ENCODE results near the gene PSTPIP1. TPM values are rescaled to one million over a fixed set of nuclear protein-coding genes. Genes with fewer than 3 reads are reported as not detected.

Gene PSTPIP1
- total RNA-seq, 1 experiment from 2014 or later = 0.21 TPM

DNA sequence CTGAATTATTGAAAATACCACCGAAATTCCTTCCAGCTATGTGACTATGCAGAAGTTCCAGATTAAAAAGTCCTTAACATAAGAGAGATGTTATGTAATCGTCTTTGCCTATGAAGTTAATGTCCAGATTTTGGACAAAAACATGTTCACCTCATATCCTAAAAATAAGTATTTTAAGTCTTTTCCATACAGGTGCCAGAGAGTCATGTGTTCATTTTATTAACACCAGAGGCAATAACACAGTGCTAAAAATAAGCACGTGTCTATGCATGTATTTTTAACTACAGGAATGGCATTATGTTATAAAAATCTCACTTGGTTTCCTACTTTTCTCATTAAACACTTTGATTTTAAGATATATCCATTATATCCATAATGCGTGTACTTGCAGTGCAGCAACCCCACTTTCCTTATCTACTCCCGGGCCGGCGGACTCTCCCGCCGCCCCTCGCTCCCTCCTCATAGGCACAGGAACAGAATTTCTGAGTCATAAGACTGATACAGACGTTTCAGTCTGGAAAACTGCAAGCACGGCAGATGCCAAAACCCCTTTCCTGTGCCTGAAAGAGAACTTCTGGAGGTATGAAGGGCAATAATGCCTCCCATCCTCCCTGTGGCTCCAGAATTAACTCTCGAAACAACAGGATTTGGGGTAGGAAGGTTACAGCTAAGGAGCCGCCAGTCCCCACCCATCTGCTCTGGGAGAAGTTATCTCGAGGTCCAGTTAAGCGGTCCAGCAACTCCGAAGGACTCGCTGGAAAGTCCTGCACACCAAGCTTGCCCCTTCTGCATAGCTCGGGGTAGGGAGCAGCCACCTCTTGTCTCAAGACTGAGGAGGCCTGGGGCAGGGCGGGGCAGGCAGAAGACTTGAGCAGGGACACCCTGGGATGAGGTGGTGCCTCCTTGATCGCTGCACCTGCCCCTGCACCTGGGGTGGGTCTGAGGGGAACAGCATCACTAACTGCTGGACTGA lies 22.3 kb upstream of the PSTPIP1 start:
- DNase-seq = no peak
- Histone ChIP-seq H3K36me3 (replicated peaks; ENCODE audit: control insufficient read depth, insufficient read depth, low read length) (no peaks in the 10 kb centered on the region), H3K4me3 (ENCODE audit: insufficient read depth, low read depth, low read length) (no peak overlapping the region), H3K27me3 (ENCODE audit: control insufficient read depth, insufficient read depth, low read length) (no peaks in the 10 kb centered on the region)

DNA sequence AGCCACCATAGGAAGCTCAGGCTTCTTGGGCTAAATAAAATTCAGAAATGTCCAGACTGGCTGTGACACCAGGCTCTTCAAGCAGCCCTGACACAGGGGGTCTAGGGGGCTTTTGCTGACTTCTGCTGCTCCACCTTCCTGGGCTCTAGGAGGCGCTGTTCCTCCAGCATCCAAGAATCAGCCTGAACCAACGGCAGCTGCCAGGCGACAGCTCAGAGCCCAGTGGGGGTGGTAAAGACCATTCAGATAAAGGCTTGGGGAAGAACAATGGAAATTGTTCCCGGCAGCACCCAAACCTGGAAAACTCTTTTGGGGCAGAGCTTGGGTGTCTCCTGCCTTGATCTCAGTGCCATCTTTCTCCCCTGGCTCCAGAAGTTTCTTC lies 21.6 kb upstream of the PSTPIP1 start:
- Histone ChIP-seq H3K4me3 (ENCODE audit: insufficient read depth, low read depth, low read length) (no peak overlapping the region), H3K27me3 (ENCODE audit: control insufficient read depth, insufficient read depth, low read length) (no peaks in the 10 kb centered on the region), H3K36me3 (replicated peaks; ENCODE audit: control insufficient read depth, insufficient read depth, low read length) (no peaks in the 10 kb centered on the region)
- peak; percentile 91 for DNase-seq

DNA sequence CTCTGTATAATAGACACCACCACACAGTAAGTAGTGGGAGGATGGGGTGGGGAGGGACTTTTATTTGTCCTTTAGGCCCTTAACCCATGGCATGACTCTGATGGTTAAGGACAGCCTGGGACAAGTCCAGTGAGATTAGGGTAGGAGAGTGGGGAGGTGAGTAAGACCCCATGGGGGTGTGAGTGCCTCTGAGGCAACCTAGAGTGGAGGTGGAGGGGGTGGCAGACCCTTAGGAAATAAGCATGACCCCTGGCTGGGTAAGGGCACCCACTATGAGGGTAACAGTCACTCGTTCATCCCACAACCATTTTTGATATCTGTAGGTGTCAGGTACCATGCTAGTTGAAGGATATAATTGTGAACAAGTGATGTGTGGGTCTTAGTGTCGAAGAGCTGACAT lies 21.0 kb upstream of the PSTPIP1 start:
- H3K36me3 ChIP-seq (replicated peaks; ENCODE audit: control insufficient read depth, insufficient read depth, low read length) = no peaks in the 10 kb centered on the region
- no peaks in the 10 kb centered on the region for H3K27me3 ChIP-seq (ENCODE audit: control insufficient read depth, insufficient read depth, low read length)
- DNase-seq = no peak
- H3K4me3 ChIP-seq (ENCODE audit: insufficient read depth, low read depth, low read length) = no peak overlapping the region

DNA sequence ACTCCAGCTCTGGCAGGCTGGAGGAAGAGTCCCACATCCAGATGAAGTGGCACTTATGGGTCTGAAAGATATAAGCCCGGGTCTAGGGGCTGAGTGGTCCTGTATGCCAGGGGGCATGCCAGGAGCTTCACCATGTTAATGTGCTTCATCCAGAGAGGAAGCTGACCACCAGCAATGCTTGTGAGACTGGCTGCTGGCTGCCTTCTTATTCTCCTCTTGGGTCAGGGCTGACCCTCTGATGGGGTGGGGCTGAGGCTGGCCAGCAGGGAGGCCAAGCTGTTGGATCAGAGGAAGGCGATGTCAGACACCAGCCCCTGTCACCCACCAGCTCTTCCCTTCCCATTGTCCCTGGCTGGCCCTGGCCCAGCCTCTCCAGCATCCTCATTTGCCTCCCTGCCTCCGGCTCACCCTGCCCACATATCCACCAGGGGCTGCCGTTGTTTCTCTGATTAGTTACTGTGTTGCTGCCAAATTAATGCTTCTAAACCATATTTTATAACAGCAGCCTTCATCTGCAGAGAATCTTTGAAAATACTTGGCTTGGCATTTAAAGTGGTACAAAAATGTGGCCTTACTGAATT lies 20.4 kb upstream of the PSTPIP1 start:
- DNase-seq = no peak
- no peaks in the 10 kb centered on the region for H3K36me3 ChIP-seq (replicated peaks; ENCODE audit: control insufficient read depth, insufficient read depth, low read length)
- H3K27me3 ChIP-seq (ENCODE audit: control insufficient read depth, insufficient read depth, low read length) = no peaks in the 10 kb centered on the region
- H3K4me3 ChIP-seq (ENCODE audit: insufficient read depth, low read depth, low read length) = no peak overlapping the region

DNA sequence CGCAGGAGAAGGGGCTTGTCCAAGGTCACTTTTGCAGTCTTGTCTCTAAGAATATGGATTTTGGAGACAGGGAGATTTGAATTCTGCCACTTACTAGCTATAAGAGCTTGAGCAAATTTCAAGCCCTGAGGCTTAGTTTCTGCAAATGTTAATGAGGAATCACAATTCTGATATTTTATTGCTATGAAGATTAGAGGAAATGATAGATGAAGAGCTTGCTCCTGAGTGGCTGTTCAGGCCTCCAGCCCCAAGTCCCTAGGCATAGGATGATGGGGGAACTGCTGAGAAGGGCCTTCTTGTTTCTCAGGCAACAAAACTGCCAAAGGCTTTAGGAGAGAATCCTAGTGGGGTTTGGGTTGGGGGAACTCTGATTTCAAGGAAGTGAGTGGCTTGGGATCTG lies 18.8 kb upstream of the PSTPIP1 start:
- DNase-seq = no peak
- Histone ChIP-seq H3K36me3 (replicated peaks; ENCODE audit: control insufficient read depth, insufficient read depth, low read length) (no peaks in the 10 kb centered on the region), H3K27me3 (ENCODE audit: control insufficient read depth, insufficient read depth, low read length) (no peaks in the 10 kb centered on the region), H3K4me3 (ENCODE audit: insufficient read depth, low read depth, low read length) (no peak overlapping the region)

DNA sequence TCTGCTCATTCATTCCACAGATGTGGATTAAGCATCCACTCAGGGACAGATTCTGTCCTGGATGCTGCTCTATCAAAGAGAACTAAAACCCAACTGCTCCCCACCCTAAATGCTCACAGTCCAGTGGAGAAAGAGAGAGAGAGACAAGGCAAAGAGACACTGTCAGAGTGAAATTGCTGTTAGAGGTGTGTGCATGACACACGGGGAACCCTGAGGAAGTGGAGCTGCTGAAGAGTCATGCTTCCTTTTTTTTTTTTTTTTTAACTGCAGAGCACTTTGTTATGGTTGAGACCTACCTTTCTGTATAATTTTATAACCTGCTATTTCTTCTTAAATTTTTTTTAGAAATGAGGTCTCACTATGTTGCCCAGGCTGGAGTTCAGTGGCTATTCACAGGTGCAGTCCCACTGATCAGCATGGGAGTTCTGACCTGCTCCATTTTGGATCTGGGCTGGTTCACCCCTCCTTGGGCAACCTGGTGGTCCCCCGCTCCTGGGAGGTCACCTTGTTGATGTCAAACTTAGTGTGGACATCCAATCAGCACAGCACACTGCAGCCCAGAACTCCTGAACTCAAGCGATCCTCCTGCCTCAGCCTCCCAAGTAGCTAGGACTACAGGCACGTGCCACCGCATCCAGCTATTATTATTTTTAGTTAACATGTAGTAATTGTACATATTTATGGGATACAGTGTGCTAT lies 18.2 kb upstream of the PSTPIP1 start:
- H3K27me3 ChIP-seq (ENCODE audit: control insufficient read depth, insufficient read depth, low read length) = no peaks in the 10 kb centered on the region
- H3K36me3 ChIP-seq (replicated peaks; ENCODE audit: control insufficient read depth, insufficient read depth, low read length) = no peaks in the 10 kb centered on the region
- no peak overlapping the region for H3K4me3 ChIP-seq (ENCODE audit: insufficient read depth, low read depth, low read length)
- no peak for DNase-seq

DNA sequence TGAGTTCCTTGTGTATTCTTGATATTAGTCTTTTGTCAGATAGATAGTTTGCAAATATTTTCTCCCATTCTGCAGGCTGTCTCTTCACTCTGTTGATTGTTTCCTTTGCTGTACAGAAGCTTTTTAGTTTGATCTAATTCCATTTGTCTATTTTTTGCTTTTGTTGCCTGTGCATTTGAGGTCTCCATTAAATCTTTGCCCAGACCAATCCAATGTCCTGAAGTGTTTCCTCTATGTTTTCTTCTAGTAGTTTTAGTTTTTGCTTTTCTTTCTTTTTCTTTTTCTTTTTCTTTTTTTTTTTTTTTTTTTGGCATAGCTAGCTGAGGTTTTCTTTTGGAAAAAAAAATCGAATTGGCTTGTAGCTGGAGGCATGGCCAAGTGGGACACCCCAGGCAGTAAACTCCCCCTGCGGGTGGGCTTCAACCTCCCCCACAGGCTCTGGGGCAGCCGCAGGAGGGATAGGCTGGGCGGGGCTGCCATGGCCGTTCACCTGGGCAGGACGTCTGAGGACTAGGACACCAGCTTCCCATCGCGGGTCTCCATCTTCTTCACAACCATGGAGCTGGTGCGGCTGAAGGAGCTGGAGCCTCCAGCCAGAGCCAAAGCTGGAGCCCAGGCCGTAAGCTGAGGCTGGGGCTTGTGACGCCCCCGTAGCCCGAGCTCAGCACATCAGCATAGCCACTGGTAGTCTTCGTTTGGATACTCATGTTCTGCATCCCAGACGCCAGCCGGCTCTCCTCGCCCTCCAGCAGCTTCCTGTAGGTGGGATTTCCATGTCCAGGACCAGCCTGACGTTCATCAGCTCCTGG lies 16.2 kb upstream of the PSTPIP1 start:
- no peak for DNase-seq
- Histone ChIP-seq H3K36me3 (replicated peaks; ENCODE audit: control insufficient read depth, insufficient read depth, low read length) (no peaks in the 10 kb centered on the region), H3K4me3 (ENCODE audit: insufficient read depth, low read depth, low read length) (no peak overlapping the region), H3K27me3 (ENCODE audit: control insufficient read depth, insufficient read depth, low read length) (no peaks in the 10 kb centered on the region)

DNA sequence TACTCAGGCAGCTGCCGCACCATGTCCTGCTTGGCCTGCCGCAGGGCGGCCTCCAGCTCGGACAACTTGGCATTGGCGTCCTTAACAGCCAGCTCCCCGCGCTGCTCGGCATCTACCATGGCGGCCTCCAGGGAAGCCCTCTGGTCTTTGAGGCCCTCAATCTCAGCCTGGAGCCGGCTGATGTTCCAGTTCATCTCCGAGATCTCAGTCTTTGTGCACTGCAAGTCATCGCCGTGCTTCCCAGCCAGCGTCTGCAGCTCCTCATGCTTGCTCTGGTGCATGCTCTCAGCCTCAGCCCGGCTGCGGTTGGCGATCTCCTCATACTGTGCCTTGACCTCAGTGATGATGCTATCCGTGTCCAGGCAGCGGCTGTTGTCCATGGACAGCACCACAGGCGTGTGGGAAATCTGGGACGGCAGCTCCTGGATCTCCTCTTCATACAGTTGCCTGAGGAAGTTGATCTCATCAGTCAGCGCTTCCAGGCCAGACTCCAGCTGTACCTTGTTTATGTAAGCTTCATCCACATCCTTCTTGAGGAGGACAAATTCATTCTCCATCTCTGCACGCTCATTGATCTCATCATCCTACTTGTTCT lies 15.5 kb upstream of the PSTPIP1 start:
- no peaks in the 10 kb centered on the region for H3K27me3 ChIP-seq (ENCODE audit: control insufficient read depth, insufficient read depth, low read length)
- no peak for DNase-seq
- H3K36me3 ChIP-seq (replicated peaks; ENCODE audit: control insufficient read depth, insufficient read depth, low read length) = no peaks in the 10 kb centered on the region
- H3K4me3 ChIP-seq (ENCODE audit: insufficient read depth, low read depth, low read length) = no peak overlapping the region

DNA sequence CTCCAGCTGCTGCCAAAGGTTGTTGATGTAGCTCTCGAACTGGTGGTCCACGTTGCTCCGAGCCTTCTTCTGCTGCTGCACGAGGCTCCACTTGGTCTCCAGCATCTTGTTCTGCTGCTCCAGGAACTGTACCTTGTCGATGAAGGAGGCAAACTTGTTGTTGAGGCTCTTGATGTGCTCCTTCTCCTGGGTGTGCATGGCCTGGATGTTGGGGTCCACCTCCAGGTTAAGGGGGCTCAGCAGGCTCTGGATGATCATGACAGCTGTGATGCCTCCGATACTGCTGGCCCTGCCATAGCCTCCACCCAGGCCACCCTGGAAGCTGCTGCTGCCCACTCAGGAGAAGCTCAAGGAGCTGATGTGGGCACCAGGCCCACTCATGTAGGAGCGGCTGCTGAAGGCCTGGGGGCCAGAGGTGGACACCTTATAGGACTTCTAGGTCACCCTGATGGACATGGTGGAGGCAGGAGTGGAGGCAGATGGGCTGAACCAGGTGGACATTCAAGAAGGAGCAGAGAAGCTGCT lies 14.9 kb upstream of the PSTPIP1 start:
- Histone ChIP-seq H3K27me3 (ENCODE audit: control insufficient read depth, insufficient read depth, low read length) (no peaks in the 10 kb centered on the region), H3K4me3 (ENCODE audit: insufficient read depth, low read depth, low read length) (no peak overlapping the region), H3K36me3 (replicated peaks; ENCODE audit: control insufficient read depth, insufficient read depth, low read length) (no peaks in the 10 kb centered on the region)
- DNase-seq = no peak

DNA sequence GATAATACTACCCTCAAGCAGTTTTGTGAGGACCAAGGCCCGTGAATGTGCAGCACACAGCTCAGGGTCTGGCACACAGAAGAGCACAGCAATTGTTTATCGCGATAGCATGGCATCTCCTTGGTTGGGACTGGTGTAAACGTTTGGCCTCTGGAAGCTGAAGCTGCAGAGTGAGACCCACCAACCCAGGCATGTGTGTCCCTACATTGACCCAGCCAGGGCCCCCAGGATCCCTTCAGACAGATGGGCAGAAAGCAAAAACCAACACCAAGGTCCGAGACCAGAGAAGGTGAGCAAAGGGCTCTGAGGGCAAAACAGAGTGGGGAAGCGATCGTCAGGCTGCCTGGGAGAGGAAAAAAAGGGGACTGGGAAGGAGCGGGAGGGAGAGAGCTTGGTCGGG lies 12.6 kb upstream of the PSTPIP1 start:
- Histone ChIP-seq H3K4me3 (ENCODE audit: insufficient read depth, low read depth, low read length) (no peak overlapping the region), H3K36me3 (replicated peaks; ENCODE audit: control insufficient read depth, insufficient read depth, low read length) (no peaks in the 10 kb centered on the region), H3K27me3 (ENCODE audit: control insufficient read depth, insufficient read depth, low read length) (no peaks in the 10 kb centered on the region)
- DNase-seq = no peak

DNA sequence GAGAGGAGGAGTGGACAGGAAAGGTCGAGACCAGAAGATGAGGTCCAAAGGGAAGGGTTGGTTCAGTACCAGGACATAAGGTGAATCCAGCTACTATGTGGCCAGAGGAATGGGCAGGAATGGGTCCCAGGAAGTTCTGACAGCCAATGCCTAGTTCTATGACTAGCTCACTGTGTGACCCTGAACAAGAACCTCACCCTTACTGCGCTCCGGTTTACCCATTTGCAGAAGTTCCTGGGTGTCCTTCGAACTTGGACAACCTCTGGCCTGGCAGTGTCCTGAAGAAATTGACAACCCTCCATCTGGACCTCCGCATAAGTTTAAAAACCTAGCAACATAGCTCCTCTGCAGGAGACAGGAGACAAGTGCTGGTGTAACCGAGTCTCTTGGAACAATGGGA lies 12.2 kb upstream of the PSTPIP1 start:
- Histone ChIP-seq H3K4me3 (ENCODE audit: insufficient read depth, low read depth, low read length) (no peak overlapping the region), H3K27me3 (ENCODE audit: control insufficient read depth, insufficient read depth, low read length) (no peaks in the 10 kb centered on the region), H3K36me3 (replicated peaks; ENCODE audit: control insufficient read depth, insufficient read depth, low read length) (no peaks in the 10 kb centered on the region)
- DNase-seq = no peak

DNA sequence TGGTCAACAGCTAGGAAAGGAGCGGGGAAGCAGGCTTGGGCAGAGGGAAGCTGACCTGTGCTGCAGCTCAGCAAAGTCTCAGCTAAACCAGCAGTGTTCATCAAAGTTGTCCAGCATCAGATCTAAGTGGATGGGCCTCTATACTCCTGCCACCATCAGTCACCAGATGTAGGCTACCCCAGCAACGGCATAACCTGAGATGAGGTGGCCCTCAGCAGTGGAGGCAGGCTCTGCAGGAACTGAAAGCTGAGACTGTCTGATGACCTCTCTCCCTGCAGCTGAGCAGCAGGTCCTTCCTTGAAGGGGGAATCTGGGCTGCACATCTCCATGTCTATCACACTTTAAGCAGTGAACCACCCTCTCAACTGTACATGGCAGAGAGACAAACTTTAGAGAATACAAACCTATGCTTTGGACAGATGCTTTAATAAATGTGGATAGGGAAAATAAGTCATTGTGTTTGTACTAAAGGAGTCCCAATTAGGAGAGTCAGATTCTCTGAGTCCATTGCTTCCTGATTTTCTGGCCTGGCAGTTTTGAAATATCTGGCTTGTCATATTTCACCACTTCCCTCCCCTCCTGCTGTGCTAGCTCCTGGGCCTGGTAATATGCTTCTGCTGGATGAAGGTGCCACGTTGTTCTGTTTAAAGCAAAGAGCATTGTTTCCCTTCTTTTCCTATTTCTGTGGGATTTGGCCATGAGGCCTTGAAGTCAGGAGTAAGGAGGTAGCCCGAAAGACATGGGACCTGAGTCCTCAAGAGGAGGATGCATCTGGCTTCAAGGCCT lies 11.1 kb upstream of the PSTPIP1 start:
- H3K4me3 ChIP-seq (ENCODE audit: insufficient read depth, low read depth, low read length) = no peak overlapping the region
- H3K27me3 ChIP-seq (ENCODE audit: control insufficient read depth, insufficient read depth, low read length) = no peaks in the 10 kb centered on the region
- no peak for DNase-seq
- no peaks in the 10 kb centered on the region for H3K36me3 ChIP-seq (replicated peaks; ENCODE audit: control insufficient read depth, insufficient read depth, low read length)

DNA sequence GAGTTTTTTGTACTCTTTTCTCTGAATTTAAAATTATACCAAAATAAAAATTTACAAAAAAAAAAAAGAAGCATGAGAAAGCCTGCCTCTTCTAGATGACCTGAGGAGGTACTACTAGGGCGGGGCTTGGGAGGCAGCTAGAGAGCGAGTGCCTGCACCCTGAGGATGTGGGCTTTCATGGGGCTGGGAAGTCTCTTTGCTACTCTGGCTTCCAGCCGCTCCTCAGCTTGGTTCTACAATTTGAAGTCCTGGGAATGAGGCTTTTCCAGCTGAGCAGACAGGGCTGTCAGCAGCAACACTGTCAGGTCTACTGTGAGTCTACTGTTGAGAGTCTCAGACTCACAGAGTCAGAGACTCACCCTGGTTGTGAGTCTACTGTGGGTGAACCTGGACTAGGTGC lies 8.2 kb upstream of the PSTPIP1 start:
- H3K27me3 ChIP-seq (ENCODE audit: control insufficient read depth, insufficient read depth, low read length) = no peaks in the 10 kb centered on the region
- no peak overlapping the region for H3K4me3 ChIP-seq (ENCODE audit: insufficient read depth, low read depth, low read length)
- H3K36me3 ChIP-seq (replicated peaks; ENCODE audit: control insufficient read depth, insufficient read depth, low read length) = no peaks in the 10 kb centered on the region
- peak; percentile 18 for DNase-seq

Measured in H7 (cell line).